K562 (cell line): Measurements from ENCODE around the gene PRSS48. TPM values are rescaled to one million over a fixed set of nuclear protein-coding genes. Genes with fewer than 3 reads are reported as not detected.

Experiments
- ATAC-seq: fragments of 200-7000 bp; cut with Tn5 transposase; 3 replicates; pipeline ENCODE4 v1.9.1; 2020; ENCODE audit warnings: moderate library complexity
- BruUV-seq: library from RNA; stranded (reverse); fragments of 400-500 nt; replicated peaks from 2 replicates; lab custom pipeline; 2021; lab: Mats Ljungman, UMichigan
- CTCF ChIA-PET: fragments of 300-600 bp; formaldehyde crosslinking; extraction: SDS; loops from one replicate; lab custom pipeline; 2021; ENCODE audit warnings: low intra/inter-chr PET ratio; lab: Yijun Ruan, JAX
- POLR2A ChIA-PET: fragments of 300-600, 350-650 bp; sonication (Branson Sonifier 250); formaldehyde crosslinking; extraction: SDS; loops from one replicate; lab custom pipeline; 2021; ENCODE audit warnings: antibody characterized with exemption, inconsistent platforms; lab: Yijun Ruan, JAX
- DNase-seq, 4 experiments: peaks; one replicate each; pipeline versions ENCODE4 v3.0.0 to v3.0.0-alpha.2; 2011 to 2018; ENCODE audit warnings: low spot score in 3 of 4, mixed read lengths in 3 of 4; ENCODE audit errors: extremely low read depth in 1 of 4
- FAIRE-seq: peaks from 2 replicates; lab custom pipeline; 2011; peaks lifted over from hg19 to GRCh38; lab: Jason Lieb, UNC
- H2AFZ ChIP-seq: 2 replicates; pipeline ENCODE4 v1.6.0; 2011; ENCODE audit warnings: low read depth, low read length, control low read depth, inconsistent platforms
- H3K27ac ChIP-seq: fragments of 200-600 bp; 3 replicates; pipeline ENCODE4 v1.8.0; 2011; ENCODE audit warnings: low read depth, mild to moderate bottlenecking, control low read depth, inconsistent platforms, low read length, moderate library complexity, mixed read lengths; ENCODE audit errors: extremely low read depth
- H3K27me3 ChIP-seq, 2 experiments: fragments of 300-600 bp in 1 of 2; 2 replicates in 1 of 2; 3 replicates in 1 of 2; pipeline versions ENCODE4 v1.6.0 to v1.8.0; 2011; ENCODE audit warnings: inconsistent platforms in 2 of 2, low read length in 2 of 2, mild to moderate bottlenecking in 1 of 2, mixed read lengths in 1 of 2, moderate library complexity in 1 of 2; ENCODE audit not compliant: control insufficient read depth in 2 of 2, insufficient read depth in 2 of 2
- H3K36me3 ChIP-seq: fragments of 300-600 bp; 3 replicates; pipeline ENCODE4 v1.8.0; 2011; ENCODE audit warnings: mild to moderate bottlenecking, low read length, inconsistent platforms; ENCODE audit not compliant: control insufficient read depth, insufficient read depth
- H3K4me1 ChIP-seq, 2 experiments: fragments of 200-600 bp in 1 of 2; replicated peaks in 1 of 2; 2 replicates in 1 of 2; 3 replicates in 1 of 2; pipeline versions ENCODE4 v1.5.1 to v1.8.0; 2011; ENCODE audit warnings: inconsistent platforms in 2 of 2, low read length in 2 of 2, mild to moderate bottlenecking in 1 of 2, mixed read lengths in 1 of 2, moderate library complexity in 1 of 2; ENCODE audit not compliant: control insufficient read depth in 2 of 2, insufficient read depth in 2 of 2
- H3K4me2 ChIP-seq: 2 replicates; pipeline ENCODE4 v1.6.1; 2011; ENCODE audit warnings: low read length, control low read depth, inconsistent platforms, mixed read lengths; ENCODE audit not compliant: insufficient read depth
- H3K4me3 ChIP-seq: fragments of 200-600 bp; sonication (generic), shearing (Covaris generic); 2 replicates; pipeline ENCODE4 v1.5.1; 2016; ENCODE audit warnings: control low read depth, inconsistent platforms
- H3K79me2 ChIP-seq: fragments of 200-600 bp; 3 replicates; pipeline ENCODE4 v1.8.0; 2011; ENCODE audit warnings: low read length, inconsistent platforms; ENCODE audit not compliant: control insufficient read depth, insufficient read depth
- H3K9ac ChIP-seq, 2 experiments: 2 replicates each; pipeline versions ENCODE4 v1.6.0 to v1.6.1; 2011; ENCODE audit warnings: low read depth in 2 of 2, low read length in 2 of 2, control low read depth in 1 of 2, inconsistent platforms in 1 of 2, mild to moderate bottlenecking in 1 of 2, mixed read lengths in 1 of 2; ENCODE audit not compliant: insufficient read depth in 1 of 2
- H3K9me1 ChIP-seq: one replicate; pipeline ENCODE4 v1.6.0; 2011; ENCODE audit warnings: inconsistent platforms, mild to moderate bottlenecking, low read length, moderate library complexity; ENCODE audit not compliant: control insufficient read depth, insufficient read depth
- H3K9me3 ChIP-seq: replicated peaks from 2 replicates; pipeline ENCODE4 v1.5.1; 2011; ENCODE audit warnings: low read depth, low read length, inconsistent platforms; ENCODE audit not compliant: control insufficient read depth, insufficient read depth
- H4K20me1 ChIP-seq: replicated peaks from 2 replicates; pipeline ENCODE4 v1.6.1; 2011; ENCODE audit warnings: low read length, inconsistent platforms, mixed read lengths; ENCODE audit not compliant: control insufficient read depth, insufficient read depth
- GTF2B ChIP-seq: IDR thresholded peaks from 2 replicates; pipeline ENCODE4 v1.6.1; 2011; ENCODE audit not compliant: insufficient read length; ENCODE audit errors: extremely low read depth
- MEF2D ChIP-seq: conservative IDR thresholded peaks from 2 replicates; pipeline ENCODE4 v1.6.1; 2016; ENCODE audit warnings: low read depth, missing genetic modification characterization, missing compliant biosample characterization
- RBM34 ChIP-seq: fragments of 200-400 bp; formaldehyde crosslinking; IDR thresholded peaks from 2 replicates; pipeline ENCODE4 v1.6.1; 2018; ENCODE audit warnings: low read length, borderline replicate concordance; ENCODE audit not compliant: insufficient read depth
- ZBTB2 ChIP-seq: fragments of 450-650 bp; IDR thresholded peaks from 2 replicates; pipeline ENCODE4 v1.6.1; 2016; ENCODE audit warnings: antibody characterized with exemption
- ZNF449 ChIP-seq: fragments of 250-450 bp; sonication (Bioruptor Pico); IDR thresholded peaks from 2 replicates; pipeline ENCODE4 v1.8.0; 2022; ENCODE audit warnings: moderate library complexity, mild to moderate bottlenecking, inconsistent platforms
- ZNF589 ChIP-seq: fragments of 200-800 bp; sonication (Bioruptor generic); IDR thresholded peaks from 2 replicates; pipeline ENCODE4 v1.6.1; 2016; ENCODE audit warnings: low read depth, missing genetic modification characterization, missing compliant biosample characterization
- WGBS: fragments of 100-300 bp; shearing (Covaris generic); methylation state at CpG from one replicate; pipeline ENCODE4 v1.1.6; 2016; ENCODE audit warnings: low coverage, mixed read lengths; ENCODE audit not compliant: insufficient coverage; ENCODE audit errors: missing lambda C conversion rate; 5-methylcytosine and 5-hydroxymethylcytosine counted together
- in situ Hi-C: fragments of 300-500 bp; cut with MboI; formaldehyde crosslinking; loops from 4 replicates; pipeline ENCODE4 v1.15.0; 2018; ENCODE audit warnings: inconsistent platforms, mixed read lengths
- intact Hi-C: fragments of 100-400 bp; cut with micrococcal nuclease; formaldehyde crosslinking; loops from 2 replicates; pipeline ENCODE4 v1.14.2; 2022
- polyA plus RNA-seq, 8 experiments: library from polyadenylated mRNA; depleted of rRNA in 4 of 8; stranded (reverse) in 5 of 8; unstranded in 3 of 8; fragments of >200 nt; fragmentation: Nextera tagmentation in 2 of 8; fragmentation: Illumina TruSeq in 1 of 8; extraction: Ambion mirVana in 2 of 8; extraction: Trizol in 1 of 8; gene quantifications; 2 replicates each; pipeline versions ENCODE4 v1.2.1 to v1.2.3, GENCODE V29; 2011 to 2014; ENCODE audit warnings: inconsistent platforms in 1 of 8, missing spikeins in 1 of 8
- total RNA-seq, 7 experiments: library from RNA; depleted of rRNA in 6 of 7; stranded (reverse); fragments of >200 nt in 6 of 7; fragmentation: Illumina TruSeq in 2 of 7; extraction: Trizol in 2 of 7; gene quantifications; 2 replicates each; pipeline versions ENCODE4 v1.2.1 to v1.2.3, GENCODE V29; 2011 to 2021; ENCODE audit warnings: low replicate concordance in 1 of 7

PRSS48 gene
- total and polyA plus RNA-seq, 9 of the 15 experiments (the other 6 are each of a cell fraction or from before 2014, with no cell fraction given) = not detected

GRCh38 chr4:151287409-151287808 is 10.4 kb downstream of the PRSS48 start:
- Histone ChIP-seq H3K27ac (no peak overlapping the region), H3K79me2 (no peaks in the 10 kb centered on the region), H2AFZ (no peak overlapping the region), H3K9me3 (no peaks in the 10 kb centered on the region), H3K9ac (no peak overlapping the region), H3K4me2 (no peak overlapping the region), H4K20me1 (no peaks in the 10 kb centered on the region), H3K9me1 (no peaks in the 10 kb centered on the region), H3K36me3 (no peaks in the 10 kb centered on the region), H3K4me3 (no peak overlapping the region), H3K27me3 (no peaks in the 10 kb centered on the region), H3K4me1 (no peaks in the 10 kb centered on the region)
- intact Hi-C loops = no loop called here
- ATAC-seq = no peak
- no peak for FAIRE-seq
- BruUV-seq = no TSS peak
- DNase-seq = no peak
- WGBS = 2% methylated on average over 7 of the region's 7 CpGs
- ChIA-PET POLR2A (no interaction called here), CTCF (no interaction called here)
- in situ Hi-C loops = no loop called here
- TF ChIP-seq ZNF589 (no peak), MEF2D (tag) (no peak), ZBTB2 (no peak), GTF2B (no peak), ZNF449 (no peak), RBM34 (no peak)
